ENCODE data around the gene EDN2. TPM values are rescaled to one million over a fixed set of nuclear protein-coding genes. Genes with fewer than 3 reads are reported as not detected.

The EDN2 gene
- total RNA-seq, 1 donor from 2014 or later = not detected

- DNase-seq = no peak
- peaks cover 14% of the 10 kb centered on the region for H3K4me1 Mint-ChIP-seq (ENCODE audit: low read depth, unreplicated experiment)
Observed at GRCh38 chr1:41433501-41433900, 51.0 kb downstream of the EDN2 start.

GRCh38 chr1:41432481-41433280 is 51.8 kb downstream of the EDN2 start:
- TF ChIP-seq CTCF (IDR thresholded peaks at IDR 0.05; ENCODE audit: partially characterized antibody, unreplicated experiment) = peak; percentile 94
- H3K9me3 Mint-ChIP-seq (ENCODE audit: unreplicated experiment) = peaks cover 9% of the 10 kb centered on the region
- H3K27ac Mint-ChIP-seq (ENCODE audit: unreplicated experiment) = no peak overlapping the region
- no peak overlapping the region for H3K4me3 Mint-ChIP-seq (ENCODE audit: unreplicated experiment)
- no peaks in the 10 kb centered on the region for H3K36me3 Mint-ChIP-seq (ENCODE audit: unreplicated experiment)
- DNase-seq = peak; percentile 97
- peaks cover 17% of the 10 kb centered on the region for H3K4me1 Mint-ChIP-seq (ENCODE audit: low read depth, unreplicated experiment)
- peaks cover 16% of the 10 kb centered on the region for H3K27me3 Mint-ChIP-seq (ENCODE audit: unreplicated experiment)

More at GRCh38 chr1:41433501-41433900, 51.0 kb downstream of the EDN2 start:
- no peak for TF ChIP-seq CTCF (IDR thresholded peaks at IDR 0.05; ENCODE audit: partially characterized antibody, unreplicated experiment)
- Mint-ChIP-seq H3K36me3 (ENCODE audit: unreplicated experiment) (no peaks in the 10 kb centered on the region), H3K4me3 (ENCODE audit: unreplicated experiment) (no peak overlapping the region), H3K27ac (ENCODE audit: unreplicated experiment) (no peak overlapping the region), H3K27me3 (ENCODE audit: unreplicated experiment) (peaks cover 12% of the 10 kb centered on the region), H3K9me3 (ENCODE audit: unreplicated experiment) (peaks cover 9% of the 10 kb centered on the region)

GRCh38 chr1:41431490-41432350 is 52.8 kb downstream of the EDN2 start:
- Mint-ChIP-seq H3K4me3 (ENCODE audit: unreplicated experiment) (no peak overlapping the region), H3K4me1 (ENCODE audit: low read depth, unreplicated experiment) (peaks cover 17% of the 10 kb centered on the region), H3K9me3 (ENCODE audit: unreplicated experiment) (peaks cover 9% of the 10 kb centered on the region), H3K27me3 (ENCODE audit: unreplicated experiment) (peaks cover 16% of the 10 kb centered on the region), H3K27ac (ENCODE audit: unreplicated experiment) (no peak overlapping the region), H3K36me3 (ENCODE audit: unreplicated experiment) (no peaks in the 10 kb centered on the region)
- DNase-seq = no peak
- no peak for TF ChIP-seq CTCF (IDR thresholded peaks at IDR 0.05; ENCODE audit: partially characterized antibody, unreplicated experiment)

- Mint-ChIP-seq H3K27ac (ENCODE audit: unreplicated experiment) (no peak overlapping the region), H3K4me3 (ENCODE audit: unreplicated experiment) (no peak overlapping the region), H3K9me3 (ENCODE audit: unreplicated experiment) (peaks cover 9% of the 10 kb centered on the region), H3K4me1 (ENCODE audit: low read depth, unreplicated experiment) (peaks cover 13% of the 10 kb centered on the region), H3K27me3 (ENCODE audit: unreplicated experiment) (peaks cover 16% of the 10 kb centered on the region), H3K36me3 (ENCODE audit: unreplicated experiment) (no peaks in the 10 kb centered on the region)
- DNase-seq = no peak
- TF ChIP-seq CTCF (IDR thresholded peaks at IDR 0.05; ENCODE audit: partially characterized antibody, unreplicated experiment) = no peak
Observed at GRCh38 chr1:41430582-41430981, 53.9 kb downstream of the EDN2 start.
